ENCODE results near the gene PCK2. TPM values are rescaled to one million over a fixed set of nuclear protein-coding genes. Genes with fewer than 3 reads are reported as not detected.

PCK2 gene
- total and polyA plus RNA-seq, 8 donors = 12.9 to 61.3 (median 16.6) TPM

DNA sequence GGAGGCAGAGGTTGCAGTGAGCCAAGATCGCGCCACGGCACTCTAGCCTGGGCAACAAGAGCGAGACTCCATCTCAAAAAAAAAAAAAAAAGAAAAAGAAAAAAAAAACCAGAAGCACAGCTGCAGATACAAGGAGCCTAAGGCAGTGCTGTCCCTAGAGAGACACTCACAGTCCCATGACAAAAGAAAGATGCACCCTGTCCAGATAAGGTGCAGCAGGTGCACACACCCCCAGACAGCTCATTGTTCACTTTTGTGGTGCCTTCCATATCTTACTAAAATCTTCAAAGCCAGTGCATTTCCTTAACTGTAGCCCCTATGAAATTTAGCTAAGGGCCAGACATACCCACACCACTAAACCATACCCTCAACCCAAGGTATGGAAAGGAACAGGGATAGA is 28.3 kb downstream of the PCK2 start:
- DNase-seq = no peak
- Histone ChIP-seq H3K4me1 (peaks cover 0 to under 1% of the 10 kb centered on the region in 2 donors), H3K9me3 (no peaks in the 10 kb centered on the region), H3K27me3 (no peaks in the 10 kb centered on the region), H3K4me3 (no peak overlapping the region), H3K36me3 (peaks cover 0 to 71% of the 10 kb centered on the region in 2 donors), H3K27ac (no peak overlapping the region)
- ATAC-seq = no peak
- intact Hi-C loops (cut with DNase I) = no loop called here
- TF ChIP-seq, protein P1, sequence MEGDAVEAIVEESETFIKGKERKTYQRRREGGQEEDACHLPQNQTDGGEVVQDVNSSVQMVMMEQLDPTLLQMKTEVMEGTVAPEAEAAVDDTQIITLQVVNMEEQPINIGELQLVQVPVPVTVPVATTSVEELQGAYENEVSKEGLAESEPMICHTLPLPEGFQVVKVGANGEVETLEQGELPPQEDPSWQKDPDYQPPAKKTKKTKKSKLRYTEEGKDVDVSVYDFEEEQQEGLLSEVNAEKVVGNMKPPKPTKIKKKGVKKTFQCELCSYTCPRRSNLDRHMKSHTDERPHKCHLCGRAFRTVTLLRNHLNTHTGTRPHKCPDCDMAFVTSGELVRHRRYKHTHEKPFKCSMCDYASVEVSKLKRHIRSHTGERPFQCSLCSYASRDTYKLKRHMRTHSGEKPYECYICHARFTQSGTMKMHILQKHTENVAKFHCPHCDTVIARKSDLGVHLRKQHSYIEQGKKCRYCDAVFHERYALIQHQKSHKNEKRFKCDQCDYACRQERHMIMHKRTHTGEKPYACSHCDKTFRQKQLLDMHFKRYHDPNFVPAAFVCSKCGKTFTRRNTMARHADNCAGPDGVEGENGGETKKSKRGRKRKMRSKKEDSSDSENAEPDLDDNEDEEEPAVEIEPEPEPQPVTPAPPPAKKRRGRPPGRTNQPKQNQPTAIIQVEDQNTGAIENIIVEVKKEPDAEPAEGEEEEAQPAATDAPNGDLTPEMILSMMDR (IDR thresholded peaks at IDR 0.05) = no peak

DNA sequence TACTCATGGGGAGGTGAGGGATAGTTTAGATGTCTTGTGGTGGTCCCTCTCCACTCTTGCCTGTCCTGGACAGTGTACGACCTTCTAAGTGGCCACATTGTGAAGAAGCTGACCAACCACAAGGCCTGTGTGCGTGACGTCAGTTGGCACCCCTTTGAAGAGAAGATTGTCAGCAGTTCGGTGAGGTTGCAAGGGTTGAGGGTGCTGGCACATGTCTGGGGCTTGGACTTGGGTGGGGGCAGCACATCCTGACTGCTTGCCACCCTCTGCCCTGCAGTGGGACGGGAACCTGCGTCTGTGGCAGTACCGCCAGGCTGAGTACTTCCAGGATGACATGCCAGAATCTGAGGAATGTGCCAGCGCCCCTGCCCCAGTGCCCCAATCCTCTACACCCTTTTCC is 28.8 kb downstream of the PCK2 start:
- Histone ChIP-seq H3K9me3 (no peaks in the 10 kb centered on the region), H3K36me3 (peaks cover 0 to 66% of the 10 kb centered on the region in 2 donors), H3K4me3 (no peak overlapping the region), H3K27me3 (no peaks in the 10 kb centered on the region), H3K4me1 (no peaks in the 10 kb centered on the region), H3K27ac (no peak overlapping the region)
- peak in 1 of 4 donors; percentile 48 for DNase-seq
- intact Hi-C loops (cut with DNase I) = no loop called here
- ATAC-seq = no peak
- TF ChIP-seq, protein P1 (IDR thresholded peaks at IDR 0.05) = no peak

DNA sequence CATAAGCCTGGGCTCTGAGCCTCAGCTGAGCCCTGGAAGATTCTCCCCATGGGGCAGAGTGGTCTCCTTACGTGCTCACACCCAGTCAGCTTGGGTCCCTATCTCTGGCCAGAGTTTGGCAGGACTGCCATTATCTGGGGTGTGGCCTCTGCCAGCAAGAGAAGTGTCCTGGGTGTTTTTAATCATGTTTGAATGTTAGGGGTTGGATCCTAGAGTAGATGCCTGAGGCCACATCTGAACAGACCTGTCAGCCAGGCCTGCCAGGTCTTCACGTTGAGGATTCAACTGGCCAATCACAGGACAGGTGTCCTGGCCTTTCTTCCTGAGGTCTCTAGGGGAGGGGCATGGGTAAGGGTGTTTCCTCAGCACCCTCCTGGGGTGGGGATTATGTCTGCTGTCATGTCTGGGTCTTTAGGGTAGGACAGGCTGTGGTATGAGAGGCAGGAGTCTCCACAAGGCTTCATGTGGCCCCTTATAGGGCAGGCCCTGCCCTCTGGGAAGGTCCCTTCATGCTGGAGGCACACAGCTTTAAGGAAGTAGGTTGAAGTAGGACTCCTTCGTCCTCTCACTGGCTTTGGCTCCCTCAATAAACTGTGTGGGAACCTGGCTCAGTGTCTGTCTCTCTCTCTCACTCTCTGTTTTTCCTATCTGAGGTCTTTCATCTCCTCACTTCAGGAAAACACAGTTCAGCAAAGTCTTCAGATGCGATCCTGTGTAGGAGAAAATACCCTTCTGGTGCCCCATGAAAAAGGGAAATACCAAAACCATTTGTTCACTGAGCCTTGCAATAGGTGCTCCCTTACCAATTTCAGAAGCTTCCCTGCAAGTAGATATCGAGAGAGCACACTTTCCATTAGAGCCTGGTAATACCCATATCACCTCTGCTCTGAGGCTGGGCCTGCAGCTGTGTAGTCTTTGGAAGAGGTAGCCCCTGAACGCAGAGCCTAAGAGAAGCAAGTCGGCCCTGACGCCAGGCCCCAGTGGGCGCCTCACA is 29.6 kb downstream of the PCK2 start:
- Histone ChIP-seq H3K36me3 (peaks cover 0 to 58% of the 10 kb centered on the region in 2 donors), H3K9me3 (no peaks in the 10 kb centered on the region), H3K27ac (peak overlapping the region in 1 of 2 donors; percentile 13), H3K4me3 (no peak overlapping the region), H3K4me1 (no peaks in the 10 kb centered on the region), H3K27me3 (no peaks in the 10 kb centered on the region)
- intact Hi-C loops (cut with DNase I) = no loop called here
- TF ChIP-seq, protein P1 (IDR thresholded peaks at IDR 0.05) = no peak
- ATAC-seq (no peak), DNase-seq (peak in 1 of 4 donors; percentile 39)

DNA sequence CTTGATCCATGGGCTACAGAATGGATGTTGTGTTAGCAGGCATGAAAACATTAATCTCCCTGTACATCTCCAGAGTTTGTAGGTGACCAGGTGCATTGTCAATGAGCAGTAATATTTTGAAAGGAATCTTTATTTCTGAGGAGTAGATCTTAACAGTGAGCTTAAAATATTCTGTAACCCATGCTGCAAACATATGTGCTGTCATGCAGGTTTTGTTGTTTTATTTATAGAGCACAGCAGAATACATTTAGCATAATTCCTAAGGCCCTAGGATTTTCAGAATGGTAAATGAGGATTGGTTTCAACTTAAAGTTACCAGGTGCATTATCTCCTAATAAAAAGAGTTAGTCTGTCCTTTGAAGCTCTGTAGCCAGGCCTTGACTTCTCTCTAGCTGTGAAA is 32.8 kb downstream of the PCK2 start:
- TF ChIP-seq, protein P1 (IDR thresholded peaks at IDR 0.05) = no peak
- Histone ChIP-seq H3K4me3 (no peak overlapping the region), H3K27ac (peak overlapping the region in 1 of 2 donors; percentile 18), H3K9me3 (no peaks in the 10 kb centered on the region), H3K27me3 (no peaks in the 10 kb centered on the region), H3K4me1 (no peaks in the 10 kb centered on the region), H3K36me3 (peaks cover 0 to 26% of the 10 kb centered on the region in 2 donors)
- DNase-seq = no peak
- intact Hi-C loops (cut with DNase I) = no loop called here
- no peak for ATAC-seq

DNA sequence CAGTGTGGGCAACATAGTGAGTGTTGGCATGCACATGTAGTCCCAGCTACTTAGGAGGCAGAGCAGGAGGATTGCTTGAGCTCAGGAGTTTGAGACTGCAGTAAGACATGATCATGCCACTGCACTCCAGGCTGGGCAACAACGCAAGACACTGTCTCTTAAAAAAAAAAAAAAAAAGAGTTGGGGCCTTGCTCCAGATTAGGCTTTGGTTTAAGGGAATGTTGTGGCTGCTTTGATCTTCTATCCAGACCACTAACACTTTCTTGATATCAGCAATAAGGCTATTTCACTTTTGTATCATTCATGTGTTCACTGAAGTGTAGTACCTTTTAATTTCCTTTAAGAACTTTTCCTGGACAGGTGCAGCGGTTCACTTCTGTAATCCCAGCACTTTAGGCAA is 33.6 kb downstream of the PCK2 start:
- Histone ChIP-seq H3K4me3 (no peak overlapping the region), H3K36me3 (peaks cover 0 to 18% of the 10 kb centered on the region in 2 donors), H3K4me1 (no peaks in the 10 kb centered on the region), H3K27me3 (no peaks in the 10 kb centered on the region), H3K9me3 (no peaks in the 10 kb centered on the region), H3K27ac (no peak overlapping the region)
- intact Hi-C loops (cut with DNase I) = no loop called here
- DNase-seq = no peak
- no peak for ATAC-seq
- TF ChIP-seq, protein P1 (IDR thresholded peaks at IDR 0.05) = no peak

Measured in left lung (tissue), 10 donors.